ENCODE data around the gene METTL2A. TPM values are rescaled to one million over a fixed set of nuclear protein-coding genes. Genes with fewer than 3 reads are reported as not detected.
"Not testable (repeated sequence)": the region's sequence is repeated elsewhere in the genome, so short reads cannot be mapped to it uniquely, and the experiment has no call there.

METTL2A gene
- total RNA-seq, 1 experiment from 2014 or later: 23.1 TPM

GRCh38 chr17:62444063-62444462 is 20.4 kb downstream of the METTL2A start:
- Histone ChIP-seq H3K79me2 (ENCODE audit: low read depth) (no peaks in the 10 kb centered on the region), H3K27me3 (ENCODE audit: insufficient read depth, low read depth) (no peaks in the 10 kb centered on the region), H3F3A (ENCODE audit: insufficient read depth, low read depth) (no peaks in the 10 kb centered on the region), H3K4me2 (no peak overlapping the region), H3K4me3 (no peak overlapping the region), H3K4me1 (replicated peaks; ENCODE audit: insufficient read depth) (no peaks in the 10 kb centered on the region), H3K9me2 (ENCODE audit: insufficient read depth) (no peaks in the 10 kb centered on the region), H2AFZ (no peak overlapping the region), H3K36me3 (ENCODE audit: low read depth) (no peaks in the 10 kb centered on the region), H4K20me1 (ENCODE audit: insufficient read depth) (no peaks in the 10 kb centered on the region), H3K9me3 (ENCODE audit: insufficient read depth, low read depth) (no peaks in the 10 kb centered on the region), H3K27ac (no peak overlapping the region)
- POLR2A ChIA-PET (ENCODE audit: unreplicated experiment): no interaction called here
- intact Hi-C loops (cut with micrococcal nuclease; ENCODE audit: unreplicated experiment): no loop called here
- CTCF ChIA-PET: no interaction called here
- no peak for TF ChIP-seq EZH2 (IDR thresholded peaks at IDR 0.05; ENCODE audit: low read depth)
- BruUV-seq (replicated peaks): no TSS peak
- no peak for DNase-seq

- POLR2A ChIA-PET (ENCODE audit: unreplicated experiment); H4K20me1 ChIP-seq (ENCODE audit: insufficient read depth); H2AFZ ChIP-seq; H3K27ac ChIP-seq; H3F3A ChIP-seq (ENCODE audit: insufficient read depth, low read depth); H3K4me3 ChIP-seq; H3K4me1 ChIP-seq (replicated peaks; ENCODE audit: insufficient read depth); H3K9me2 ChIP-seq (ENCODE audit: insufficient read depth); intact Hi-C loops (cut with micrococcal nuclease; ENCODE audit: unreplicated experiment); H3K36me3 ChIP-seq (ENCODE audit: low read depth); H3K79me2 ChIP-seq (ENCODE audit: low read depth); H3K27me3 ChIP-seq (ENCODE audit: insufficient read depth, low read depth); BruUV-seq (replicated peaks); CTCF ChIA-PET; DNase-seq; H3K4me2 ChIP-seq; H3K9me3 ChIP-seq (ENCODE audit: insufficient read depth, low read depth): not testable (repeated sequence)
Observed at GRCh38 chr17:62445791-62446190, 22.1 kb downstream of the METTL2A start.

- H3K9me2 ChIP-seq (ENCODE audit: insufficient read depth); H3K4me2 ChIP-seq; H3F3A ChIP-seq (ENCODE audit: insufficient read depth, low read depth); BruUV-seq (replicated peaks); H4K20me1 ChIP-seq (ENCODE audit: insufficient read depth); H2AFZ ChIP-seq; H3K27ac ChIP-seq; CTCF ChIA-PET; H3K36me3 ChIP-seq (ENCODE audit: low read depth); POLR2A ChIA-PET (ENCODE audit: unreplicated experiment); DNase-seq; intact Hi-C loops (cut with micrococcal nuclease; ENCODE audit: unreplicated experiment); H3K79me2 ChIP-seq (ENCODE audit: low read depth); H3K4me1 ChIP-seq (replicated peaks; ENCODE audit: insufficient read depth); H3K27me3 ChIP-seq (ENCODE audit: insufficient read depth, low read depth); H3K9me3 ChIP-seq (ENCODE audit: insufficient read depth, low read depth); H3K4me3 ChIP-seq: not testable (repeated sequence)
Observed at GRCh38 chr17:62452195-62452594, 28.5 kb downstream of the METTL2A start.

GRCh38 chr17:62453041-62453440 is 29.3 kb downstream of the METTL2A start:
- H3K27me3 ChIP-seq (ENCODE audit: insufficient read depth, low read depth); H3F3A ChIP-seq (ENCODE audit: insufficient read depth, low read depth); H4K20me1 ChIP-seq (ENCODE audit: insufficient read depth); H3K4me2 ChIP-seq; H3K4me3 ChIP-seq; intact Hi-C loops (cut with micrococcal nuclease; ENCODE audit: unreplicated experiment); H3K27ac ChIP-seq; DNase-seq; POLR2A ChIA-PET (ENCODE audit: unreplicated experiment); H3K4me1 ChIP-seq (replicated peaks; ENCODE audit: insufficient read depth); BruUV-seq (replicated peaks); H3K36me3 ChIP-seq (ENCODE audit: low read depth); CTCF ChIA-PET; H2AFZ ChIP-seq; H3K9me3 ChIP-seq (ENCODE audit: insufficient read depth, low read depth); H3K79me2 ChIP-seq (ENCODE audit: low read depth); H3K9me2 ChIP-seq (ENCODE audit: insufficient read depth): not testable (repeated sequence)

- BruUV-seq (replicated peaks); H3K27ac ChIP-seq; H2AFZ ChIP-seq; H3F3A ChIP-seq (ENCODE audit: insufficient read depth, low read depth); H3K27me3 ChIP-seq (ENCODE audit: insufficient read depth, low read depth); H3K9me3 ChIP-seq (ENCODE audit: insufficient read depth, low read depth); H3K4me2 ChIP-seq; H4K20me1 ChIP-seq (ENCODE audit: insufficient read depth); DNase-seq; H3K4me3 ChIP-seq; intact Hi-C loops (cut with micrococcal nuclease; ENCODE audit: unreplicated experiment); H3K4me1 ChIP-seq (replicated peaks; ENCODE audit: insufficient read depth); H3K36me3 ChIP-seq (ENCODE audit: low read depth); H3K9me2 ChIP-seq (ENCODE audit: insufficient read depth); H3K79me2 ChIP-seq (ENCODE audit: low read depth); POLR2A ChIA-PET (ENCODE audit: unreplicated experiment); CTCF ChIA-PET: not testable (repeated sequence)
Observed at GRCh38 chr17:62453656-62454055, 30.0 kb downstream of the METTL2A start.

GRCh38 chr17:62454111-62454510 is 30.4 kb downstream of the METTL2A start:
- H3K9me2 ChIP-seq (ENCODE audit: insufficient read depth); H3K4me2 ChIP-seq; H3K9me3 ChIP-seq (ENCODE audit: insufficient read depth, low read depth); H3F3A ChIP-seq (ENCODE audit: insufficient read depth, low read depth); H3K27ac ChIP-seq; H3K4me3 ChIP-seq; intact Hi-C loops (cut with micrococcal nuclease; ENCODE audit: unreplicated experiment); H3K79me2 ChIP-seq (ENCODE audit: low read depth); CTCF ChIA-PET; H3K4me1 ChIP-seq (replicated peaks; ENCODE audit: insufficient read depth); H4K20me1 ChIP-seq (ENCODE audit: insufficient read depth); H2AFZ ChIP-seq; BruUV-seq (replicated peaks); DNase-seq; H3K27me3 ChIP-seq (ENCODE audit: insufficient read depth, low read depth); H3K36me3 ChIP-seq (ENCODE audit: low read depth): not testable (repeated sequence)
- POLR2A ChIA-PET (ENCODE audit: unreplicated experiment): interaction anchor here (0.7 kb wide), 1 partner anchor 9 kb away, joined by 3 read pairs; no protein-coding TSS in a partner anchor
